HG03280 (cell line): ENCODE results near the gene RAD51AP1.

ENCODE experiments used
- ATAC-seq: cut with Tn5 transposase; IDR thresholded peaks from one replicate; pipeline ENCODE4 v1.9.1; 2021; ENCODE audit warnings: mild to moderate bottlenecking, moderate library complexity; ENCODE audit not compliant: unreplicated experiment

The RAD51AP1 gene

DNA sequence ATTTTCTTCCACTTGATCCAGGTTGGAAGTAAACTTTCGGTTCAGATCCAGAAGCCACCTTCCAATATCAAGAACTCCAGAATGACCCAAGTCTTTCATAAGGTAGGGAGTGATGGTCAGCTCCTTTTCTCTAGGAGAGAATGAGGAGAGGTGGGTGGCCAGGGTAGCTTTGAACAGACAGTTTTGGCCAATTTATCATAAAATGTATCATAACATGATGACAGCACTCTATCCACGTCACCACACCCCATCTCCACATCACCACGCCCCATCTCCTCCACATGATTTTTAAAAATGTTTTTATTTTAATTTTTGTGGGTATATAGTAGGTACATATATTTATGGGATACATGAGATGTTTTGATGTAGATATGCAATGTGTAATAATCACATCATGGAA, 50.2 kb downstream of the RAD51AP1 start:
- no peak for ATAC-seq

DNA sequence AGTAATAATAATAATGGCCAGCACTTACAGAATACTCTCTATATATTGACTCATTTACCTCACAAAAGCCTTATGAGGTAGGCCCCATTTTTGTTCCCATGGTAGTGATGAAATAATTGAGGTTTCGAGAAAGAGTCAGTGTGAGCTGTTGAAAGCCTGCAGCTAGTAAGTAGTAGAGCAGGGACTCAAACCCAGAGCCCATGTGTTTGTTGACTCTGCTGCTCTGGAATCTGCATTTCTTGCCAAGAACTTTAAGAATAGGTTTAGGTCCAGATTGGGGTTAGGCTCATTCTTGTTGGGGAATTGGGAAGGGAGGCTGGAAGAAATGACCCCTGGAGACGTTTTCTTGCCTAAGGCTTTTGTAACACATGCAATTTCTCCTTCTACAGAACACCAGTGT, 51.3 kb downstream of the RAD51AP1 start:
- ATAC-seq: no peak

DNA sequence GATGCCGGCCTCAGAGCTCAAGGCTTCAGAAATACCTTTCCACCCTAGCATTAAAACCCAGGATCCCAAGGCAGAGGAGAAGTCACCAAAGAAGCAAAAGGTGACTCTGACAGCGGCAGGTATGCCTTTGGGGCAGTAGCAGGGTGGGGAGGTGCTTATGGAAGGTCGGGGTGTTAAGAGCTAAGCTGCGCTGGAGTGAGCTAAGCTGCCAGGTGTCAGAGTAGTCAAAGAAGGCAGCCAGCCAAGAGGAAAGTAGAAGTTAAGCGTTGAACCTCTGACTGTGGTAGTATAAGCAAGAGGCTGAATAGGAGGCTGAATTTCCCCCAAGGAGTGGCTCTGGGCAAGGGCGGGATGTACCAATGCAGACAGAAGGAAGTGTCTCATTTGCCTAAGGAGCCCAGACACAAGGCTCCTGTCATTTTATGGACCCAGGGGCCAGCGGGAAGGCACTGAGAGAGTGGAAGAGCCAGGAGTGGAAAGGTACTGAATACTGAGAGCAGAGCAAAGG, 52.5 kb downstream of the RAD51AP1 start:
- no peak for ATAC-seq

DNA sequence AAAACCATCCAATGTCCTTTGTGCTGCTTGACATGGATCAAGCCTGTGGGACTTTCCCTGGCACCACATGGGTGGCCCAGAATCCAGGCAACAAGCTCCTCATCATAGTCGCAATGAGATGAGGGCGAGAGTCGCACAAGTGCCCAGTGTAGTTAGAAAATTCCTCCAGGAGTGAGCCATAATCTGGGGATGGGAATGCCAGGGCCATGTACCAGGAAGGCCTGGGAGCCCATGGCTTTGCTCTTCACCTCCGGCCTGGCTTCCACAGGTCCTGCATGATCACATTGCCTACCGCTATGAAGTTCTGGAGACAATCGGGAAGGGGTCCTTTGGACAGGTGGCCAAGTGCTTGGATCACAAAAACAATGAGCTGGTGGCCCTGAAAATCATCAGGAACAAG, 57.2 kb downstream of the RAD51AP1 start:
- no peak for ATAC-seq

DNA sequence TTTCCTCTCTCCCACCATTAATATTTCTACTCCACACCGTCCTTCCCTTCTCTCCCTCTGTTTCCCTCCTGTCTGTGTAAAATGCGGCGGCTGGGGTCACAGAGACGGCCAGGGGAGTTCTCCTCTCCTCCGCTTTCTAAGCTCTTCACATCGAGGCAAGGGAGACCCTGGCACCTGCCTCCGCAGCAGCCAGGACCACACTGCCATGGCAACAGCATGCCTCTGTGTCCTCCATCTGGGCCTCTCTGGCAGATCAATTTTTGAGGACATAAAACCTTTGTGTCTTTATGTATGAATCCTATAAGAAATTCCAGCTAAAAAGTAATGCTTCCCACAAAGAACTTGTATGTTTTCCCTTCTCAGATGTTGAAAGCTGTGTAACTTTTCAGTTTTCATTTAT, 64.7 kb downstream of the RAD51AP1 start:
- ATAC-seq: no peak

DNA sequence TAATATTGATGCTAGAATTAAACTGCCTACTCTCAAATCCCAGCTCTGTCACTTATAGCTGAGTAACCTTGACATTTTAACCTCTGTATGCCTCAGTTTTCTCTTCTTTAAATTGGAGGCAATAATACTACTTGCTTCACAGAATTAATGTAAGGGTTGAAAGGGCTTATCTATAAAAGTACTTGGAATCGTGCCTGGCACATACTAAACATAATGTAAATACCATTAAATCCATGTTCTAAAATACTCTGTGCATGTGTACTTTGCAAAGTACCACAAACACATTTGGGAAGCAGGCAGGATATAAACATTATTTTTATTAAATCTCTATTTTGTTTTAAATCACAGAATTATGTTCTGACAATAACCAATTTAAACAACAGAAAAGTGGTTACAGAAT, 65.3 kb downstream of the RAD51AP1 start:
- ATAC-seq: no peak

DNA sequence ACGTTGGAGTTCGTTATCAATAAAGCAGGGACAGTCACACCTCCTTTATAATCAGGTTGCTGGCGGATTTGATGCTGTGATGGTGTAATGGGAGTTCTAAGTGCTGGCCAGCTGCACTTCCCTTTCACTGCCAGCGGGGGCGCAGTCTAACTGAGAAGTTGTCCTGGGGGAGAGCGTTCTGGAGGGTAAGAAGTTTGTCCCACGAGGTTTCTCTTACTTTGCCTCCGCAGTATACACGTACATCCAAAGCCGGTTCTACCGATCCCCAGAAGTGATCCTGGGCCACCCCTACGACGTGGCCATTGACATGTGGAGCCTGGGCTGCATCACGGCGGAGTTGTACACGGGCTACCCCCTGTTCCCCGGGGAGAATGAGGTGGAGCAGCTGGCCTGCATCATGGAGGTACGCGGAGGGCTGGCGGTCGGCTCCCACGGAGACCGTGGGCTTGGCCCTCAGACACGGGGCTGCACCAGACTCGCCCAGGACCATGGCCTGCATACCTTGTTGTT, 66.0 kb downstream of the RAD51AP1 start:
- peak; percentile 95 for ATAC-seq

DNA sequence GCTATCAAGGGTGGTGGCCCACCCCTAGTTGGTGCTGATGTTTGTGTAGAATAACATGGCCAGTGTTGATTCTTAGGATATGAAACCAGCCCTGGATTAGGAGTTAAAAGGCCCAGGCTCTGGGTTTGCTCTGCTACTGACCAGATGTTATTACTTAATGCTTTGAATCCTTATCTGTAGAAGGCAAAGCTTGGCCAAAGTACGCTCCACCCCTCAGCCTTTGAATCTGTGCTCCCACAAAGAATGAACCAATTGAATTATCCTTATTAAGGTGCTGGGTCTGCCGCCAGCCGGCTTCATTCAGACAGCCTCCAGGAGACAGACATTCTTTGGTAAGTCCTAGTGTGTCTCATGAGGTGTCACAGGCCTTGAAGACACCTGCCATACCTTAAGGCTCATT, 68.4 kb downstream of the RAD51AP1 start:
- no peak for ATAC-seq

DNA sequence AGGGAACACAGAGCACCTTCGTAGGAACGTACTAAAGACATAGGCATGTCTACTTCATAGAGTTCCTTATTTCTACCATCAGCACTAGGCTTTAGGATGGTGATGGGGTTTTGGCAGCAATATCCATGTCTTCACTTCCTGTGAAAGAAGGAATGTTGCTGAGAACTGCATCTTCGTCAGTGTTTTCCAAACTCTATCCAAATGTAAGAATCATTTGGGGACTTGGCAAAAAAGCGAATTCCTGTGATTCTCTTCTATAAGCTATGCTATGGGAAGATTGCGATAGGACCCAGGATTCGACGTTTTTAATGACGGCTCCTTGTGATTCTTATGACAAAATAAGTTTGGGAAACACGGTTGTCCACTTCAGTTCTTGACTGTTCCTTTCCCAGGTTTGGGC, 70.4 kb downstream of the RAD51AP1 start:
- ATAC-seq: no peak
